C4-2B (cell line): Measurements from ENCODE around the gene TGFBR3.

Experiments
- CTCF ChIP-seq: fragments of 450-650 bp; conservative IDR thresholded peaks from 2 replicates; pipeline ENCODE4 v1.5.1; 2017; ENCODE audit warnings: mild to moderate bottlenecking
- ZFX ChIP-seq: fragments of 450-650 bp; IDR thresholded peaks from 2 replicates; pipeline ENCODE4 v1.6.1; 2017

DNA sequence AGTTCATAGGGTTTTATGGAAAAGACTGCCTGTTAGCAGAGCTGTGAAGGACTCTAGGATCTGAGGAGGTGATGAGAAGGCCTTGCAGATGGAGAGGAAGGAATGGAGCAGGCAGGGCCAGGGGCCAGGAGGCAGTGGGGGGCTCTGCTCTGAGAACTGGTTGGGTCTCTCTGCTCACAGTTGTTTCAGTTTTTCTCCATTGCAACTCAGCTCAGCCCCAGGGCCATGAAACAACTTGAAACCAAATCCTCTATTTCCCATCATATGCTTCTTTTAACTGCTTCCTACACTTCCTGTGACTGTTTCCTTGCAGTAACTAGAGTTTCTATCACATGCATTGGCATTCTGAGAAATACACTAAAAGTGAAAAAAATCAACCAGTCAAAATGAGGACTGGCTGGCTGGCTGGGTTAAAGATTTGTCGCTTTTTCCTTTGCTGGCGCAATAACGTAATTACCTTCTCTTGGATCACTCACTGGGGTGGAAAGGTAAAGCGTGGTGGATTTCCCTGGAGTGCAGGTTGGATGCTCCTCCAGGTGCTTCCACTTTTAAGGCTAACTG, 213.3 kb downstream of the TGFBR3 start:
- TF ChIP-seq CTCF (no peak), ZFX (no peak)
